H4 (cell line): ENCODE data around the gene CCDC74B. TPM values are rescaled to one million over a fixed set of nuclear protein-coding genes. Genes with fewer than 3 reads are reported as not detected.
"Not testable (repeated sequence)": the region's sequence is repeated elsewhere in the genome, so short reads cannot be mapped to it uniquely, and the experiment has no call there.

Experiments
- DNase-seq: peaks from one replicate; pipeline ENCODE4 v3.0.0-alpha.2; 2015; ENCODE audit warnings: low spot score
- total RNA-seq: library from RNA; depleted of rRNA; stranded (reverse); fragments of >200 nt; shearing (Covaris generic); gene quantifications from 2 replicates; pipeline ENCODE4 v1.2.3, GENCODE V29; 2014

CCDC74B gene
- total RNA-seq, 1 experiment from 2014 or later, result 13.7 TPM

DNA sequence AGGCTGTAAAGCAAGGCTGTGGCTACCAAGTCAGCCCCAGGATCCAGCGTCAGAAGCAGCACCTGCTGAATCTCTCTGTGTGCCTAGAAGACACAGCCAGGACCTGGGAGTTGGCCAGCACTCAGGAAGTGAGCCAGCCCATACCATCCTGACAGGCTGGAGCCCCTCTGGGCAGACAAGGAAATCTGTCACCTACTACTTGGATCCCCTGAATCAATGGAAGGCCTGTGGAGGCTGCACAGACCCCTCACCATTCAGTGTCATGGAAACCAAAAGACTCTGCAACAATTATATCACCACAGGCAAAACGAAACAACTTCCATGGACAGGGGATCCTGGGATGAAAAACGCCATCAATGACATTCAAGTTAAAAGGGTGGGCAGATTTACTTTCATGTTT, 21.7 kb upstream of the CCDC74B start:
- DNase-seq, result not testable (repeated sequence)

DNA sequence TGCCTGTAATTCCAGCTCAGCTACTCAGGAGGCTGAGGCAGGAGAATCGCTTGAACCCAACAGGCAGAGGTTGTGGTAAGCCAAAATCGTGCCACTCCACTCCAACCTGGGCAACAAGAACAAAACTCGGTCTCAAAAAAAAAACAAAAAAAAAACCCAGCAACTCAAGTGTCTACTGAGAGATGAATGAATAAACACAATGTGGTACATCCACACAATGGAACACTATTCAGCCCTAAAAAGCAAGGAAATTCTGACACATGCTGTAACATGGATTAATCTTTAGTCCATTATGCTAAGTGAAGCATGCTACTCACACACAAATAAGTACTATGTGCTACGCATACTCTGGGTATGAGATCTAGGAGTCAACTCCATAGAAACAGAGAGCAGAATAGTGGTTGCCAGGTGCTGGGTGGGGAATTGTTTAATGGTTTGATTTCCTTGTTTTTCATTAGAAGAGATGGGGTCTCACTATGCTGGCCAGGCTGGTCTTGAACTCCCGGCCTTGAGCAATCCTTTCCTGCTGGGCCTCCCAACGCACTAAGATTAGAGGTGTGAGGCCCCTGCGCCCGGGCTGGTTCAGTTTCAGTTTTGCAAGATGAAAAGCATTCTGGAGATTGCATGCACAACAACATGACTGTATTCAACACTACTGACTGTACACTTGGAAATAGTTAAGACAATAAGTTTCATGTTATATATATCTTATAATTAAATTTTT, 20.5 kb upstream of the CCDC74B start:
- DNase-seq, result no peak

DNA sequence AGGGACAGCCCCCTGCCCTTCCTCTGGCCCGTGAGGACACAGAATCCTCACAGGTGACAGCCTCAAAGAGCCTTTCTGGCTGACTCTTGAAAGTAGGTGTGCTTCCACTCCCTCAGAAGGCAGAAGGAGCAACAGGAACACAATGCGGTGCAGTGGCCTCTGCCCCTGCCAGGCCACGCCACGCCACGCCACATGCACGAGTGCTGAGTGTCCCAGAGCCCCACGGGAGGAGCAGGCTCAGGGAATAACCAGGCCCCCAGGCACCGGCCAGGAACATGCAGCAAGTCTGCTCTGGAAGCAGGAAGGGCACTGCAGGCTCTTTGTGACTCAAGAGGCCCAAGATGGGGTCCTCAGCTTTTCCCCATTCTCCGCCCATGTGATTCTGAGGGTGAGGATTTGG, 18.1 kb upstream of the CCDC74B start:
- no peak for DNase-seq

DNA sequence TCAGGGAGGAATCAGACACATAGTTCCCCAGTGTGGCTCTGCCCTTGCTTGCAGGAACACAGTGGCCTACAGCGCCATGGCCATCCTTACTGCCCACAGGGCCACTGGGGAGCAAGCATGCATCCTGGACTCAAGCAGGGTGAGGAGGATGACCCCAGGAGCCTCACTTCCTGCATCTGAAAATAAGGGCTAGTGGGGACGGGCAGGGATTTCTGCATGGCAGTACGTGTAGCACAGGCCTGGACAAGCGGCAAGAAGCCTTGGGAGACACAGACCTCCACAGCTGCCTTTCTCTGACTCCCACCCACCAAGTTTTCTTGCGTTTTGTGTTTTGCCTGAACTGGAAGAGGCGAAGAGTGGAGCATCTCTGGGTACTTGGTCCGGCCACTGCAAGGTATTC, 17.6 kb upstream of the CCDC74B start:
- DNase-seq, result not testable (repeated sequence)

DNA sequence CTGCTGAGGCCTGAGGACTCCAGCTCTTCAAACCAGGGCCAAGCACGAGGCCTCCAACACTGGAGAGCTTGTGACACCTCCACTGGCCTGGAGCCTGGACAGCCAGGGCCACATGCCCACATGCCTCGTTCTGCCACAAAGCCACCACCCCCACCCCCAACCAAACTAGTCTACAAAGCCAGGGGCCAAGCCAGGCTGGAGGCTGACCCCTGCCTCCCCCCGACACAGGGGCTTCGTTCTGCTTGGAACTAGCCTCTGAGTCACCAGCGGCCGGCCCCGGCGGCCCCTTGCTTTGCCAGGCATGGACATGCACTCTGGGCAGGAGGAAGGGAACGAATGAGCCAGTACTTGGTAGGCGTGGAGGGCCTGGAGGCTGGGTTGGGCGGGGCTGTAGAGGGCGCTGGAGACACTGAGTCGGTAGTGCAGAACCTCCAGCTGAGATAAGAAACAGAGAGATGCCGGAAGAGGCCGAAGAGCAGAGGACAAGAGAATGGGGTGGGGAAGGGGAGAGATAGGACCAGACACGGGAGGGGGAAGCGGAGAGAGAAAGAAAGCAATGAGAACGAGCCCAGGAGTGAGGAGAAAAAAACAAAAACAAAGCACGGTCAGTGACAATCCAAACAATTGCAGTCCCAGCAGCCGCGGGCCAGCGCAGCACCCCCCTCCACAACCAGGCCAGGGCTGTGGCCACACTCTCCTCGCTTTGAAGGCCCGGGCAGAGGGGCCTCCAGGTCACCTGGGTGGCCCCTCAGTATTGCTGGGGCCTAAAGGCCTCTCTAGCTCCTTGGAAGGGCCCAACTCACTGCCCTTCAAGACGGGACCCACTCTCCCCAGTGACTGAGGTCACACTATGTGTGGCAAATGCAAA, 16.2 kb upstream of the CCDC74B start:
- not testable (repeated sequence) for DNase-seq

DNA sequence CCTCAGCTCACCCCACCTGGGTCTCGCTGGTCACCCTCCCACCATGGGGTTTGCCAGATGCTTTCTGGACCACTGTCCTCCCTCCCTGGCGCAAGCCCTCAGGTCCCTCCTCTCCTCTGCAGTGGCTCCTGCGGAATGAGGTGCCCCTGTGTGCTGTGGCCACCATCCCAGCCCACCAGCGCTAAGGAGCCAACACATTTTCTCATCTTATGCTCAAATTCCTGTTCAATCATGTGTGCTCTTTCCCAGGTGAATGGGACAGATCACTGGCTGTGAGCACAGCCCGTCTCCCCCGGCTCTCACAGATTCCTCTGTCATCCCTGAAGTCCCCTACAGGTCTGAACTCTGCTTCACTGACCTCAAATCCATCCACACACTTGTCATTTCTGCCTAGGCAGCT, 15.2 kb upstream of the CCDC74B start:
- DNase-seq, result no peak

DNA sequence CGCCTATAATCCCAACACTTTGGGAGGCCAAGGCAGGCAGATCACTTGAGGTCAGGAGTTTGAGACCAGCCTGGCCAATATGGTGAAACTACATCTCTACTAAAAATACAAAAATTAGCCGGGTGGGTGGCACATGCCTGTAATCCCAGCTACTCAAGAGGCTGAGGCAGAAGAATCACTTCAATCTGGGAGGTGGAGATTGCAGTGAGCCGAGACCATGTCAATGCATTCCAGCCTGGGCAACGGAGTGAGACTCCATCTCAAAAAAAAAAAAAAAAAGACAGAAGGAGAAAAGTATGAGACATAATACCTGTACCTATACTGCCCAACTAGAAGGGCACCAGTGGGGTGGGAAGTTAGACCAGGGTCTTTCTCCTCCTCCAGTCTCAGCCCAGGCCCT, 14.5 kb upstream of the CCDC74B start:
- not testable (repeated sequence) for DNase-seq

DNA sequence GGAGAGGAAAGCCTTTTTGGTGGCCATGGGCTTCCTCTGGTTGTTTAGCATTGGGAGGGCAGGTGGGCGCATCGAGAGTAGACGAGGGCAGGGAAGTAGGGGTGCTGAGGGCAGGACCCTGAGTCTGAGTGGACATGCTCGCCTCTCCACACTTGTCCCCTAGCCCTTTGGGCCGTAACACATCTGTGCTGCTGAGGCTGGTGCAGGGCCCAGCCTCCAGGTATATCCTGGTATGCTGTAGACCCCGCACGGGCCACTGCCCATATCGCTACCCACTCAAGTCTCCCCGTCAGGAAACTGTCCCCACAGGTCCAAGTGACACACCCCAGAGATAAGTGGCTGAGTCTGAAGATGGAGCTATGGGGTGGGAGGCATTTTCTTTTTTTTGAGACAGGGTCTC, 13.7 kb upstream of the CCDC74B start:
- no peak for DNase-seq

DNA sequence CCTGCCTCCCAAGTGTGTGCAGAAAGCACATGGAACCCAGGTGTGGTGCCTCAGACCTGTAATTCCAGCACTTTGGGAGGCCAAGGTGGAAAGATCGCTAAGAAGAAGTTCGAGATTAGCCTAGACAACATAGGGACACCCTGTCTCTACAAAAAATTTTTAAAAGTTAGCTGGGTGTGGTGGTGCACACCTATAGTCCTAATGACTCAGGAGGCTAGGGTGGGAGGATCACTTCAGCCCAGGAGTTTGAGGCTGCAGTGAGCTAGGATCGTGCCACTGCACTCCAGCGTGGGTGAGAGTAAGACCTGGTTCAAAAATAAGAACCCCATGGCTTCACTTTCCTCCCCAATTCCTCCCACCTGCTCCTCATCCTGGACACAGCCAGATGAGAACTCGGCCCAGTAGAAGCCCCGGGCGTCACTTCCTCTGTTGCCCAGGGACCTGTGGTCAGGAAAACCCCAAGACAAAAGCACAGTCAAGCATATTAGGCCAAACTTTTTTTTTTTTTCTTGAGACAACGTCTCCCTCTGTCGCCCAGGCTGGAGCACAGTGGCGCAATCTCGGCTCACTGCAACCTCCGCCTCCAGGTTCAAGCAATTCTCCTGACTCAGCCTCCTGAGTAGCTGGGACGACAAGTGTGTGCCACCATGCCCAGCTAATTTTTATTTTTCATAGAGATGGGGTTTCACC, 13.1 kb upstream of the CCDC74B start:
- not testable (repeated sequence) for DNase-seq

DNA sequence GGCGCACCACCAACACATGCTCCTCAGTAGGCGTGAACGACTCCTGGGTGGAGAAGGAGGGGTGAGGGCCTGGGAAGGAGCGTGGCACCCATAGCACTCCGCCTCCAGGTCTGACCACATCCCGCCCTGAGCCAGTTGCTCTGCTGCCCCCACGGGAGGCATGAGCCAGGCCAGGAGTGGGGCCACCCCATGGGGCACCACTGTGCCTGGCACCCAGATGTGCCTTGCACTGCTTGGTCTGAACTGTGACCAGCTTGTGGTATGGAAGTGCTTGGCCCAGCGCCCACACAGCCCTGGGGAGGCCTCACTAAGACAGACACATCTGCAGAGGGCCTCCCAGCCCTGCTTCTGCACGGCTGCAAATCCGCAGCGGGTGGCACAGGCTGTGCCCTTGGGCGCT, 12.4 kb upstream of the CCDC74B start:
- DNase-seq, result not testable (repeated sequence)

DNA sequence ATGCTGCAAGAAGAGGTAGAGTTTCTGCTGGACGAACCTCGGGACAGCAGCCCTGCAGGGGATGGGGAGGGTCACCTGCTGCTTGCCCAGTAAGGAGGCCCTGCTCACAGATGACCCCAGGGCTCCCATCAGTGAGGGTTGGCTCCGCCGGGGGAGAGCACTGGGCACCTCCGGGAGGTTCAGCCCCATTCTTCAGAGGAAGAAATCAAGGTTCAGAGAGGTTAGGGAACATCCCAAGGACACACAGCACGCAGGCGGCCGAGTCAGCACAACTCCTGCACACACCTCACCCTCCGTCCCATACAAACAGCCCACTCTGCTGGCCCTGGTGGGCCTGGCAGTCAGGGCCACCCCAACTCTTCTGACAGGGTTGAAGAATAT, 11.7 kb upstream of the CCDC74B start:
- no peak for DNase-seq

DNA sequence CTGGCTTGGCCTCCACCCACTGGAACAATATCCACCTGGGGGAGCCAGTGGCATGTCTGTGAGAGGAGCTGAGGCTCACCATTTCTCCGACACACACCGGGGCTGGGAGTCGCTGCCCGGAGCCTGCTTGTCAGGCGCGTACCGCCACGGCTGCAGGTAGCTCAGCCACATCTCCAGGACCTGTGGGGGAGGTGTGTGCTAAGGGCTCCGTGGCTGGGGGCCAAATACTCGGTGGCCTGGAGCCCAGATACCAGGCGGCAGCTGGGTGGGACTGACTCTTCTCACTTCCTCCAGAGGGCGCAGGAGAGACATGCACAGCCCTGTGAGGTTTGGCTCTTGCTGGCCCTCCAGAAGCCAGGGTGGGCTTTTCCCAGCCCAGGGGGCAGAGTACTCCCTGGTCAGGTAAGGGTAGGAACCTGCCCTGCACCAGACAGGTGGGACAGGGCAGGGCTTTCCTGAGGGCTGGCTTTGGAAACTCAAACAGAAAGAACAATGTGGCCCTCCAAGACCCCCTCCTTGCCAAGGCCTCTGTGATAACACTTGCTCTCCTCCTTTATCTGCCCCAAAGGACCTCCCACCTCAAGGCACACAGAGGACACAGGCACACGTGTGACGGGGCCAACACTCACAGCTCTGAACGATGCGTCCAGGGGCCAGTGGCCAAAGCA, 11.2 kb upstream of the CCDC74B start:
- DNase-seq, result peak; percentile 58

DNA sequence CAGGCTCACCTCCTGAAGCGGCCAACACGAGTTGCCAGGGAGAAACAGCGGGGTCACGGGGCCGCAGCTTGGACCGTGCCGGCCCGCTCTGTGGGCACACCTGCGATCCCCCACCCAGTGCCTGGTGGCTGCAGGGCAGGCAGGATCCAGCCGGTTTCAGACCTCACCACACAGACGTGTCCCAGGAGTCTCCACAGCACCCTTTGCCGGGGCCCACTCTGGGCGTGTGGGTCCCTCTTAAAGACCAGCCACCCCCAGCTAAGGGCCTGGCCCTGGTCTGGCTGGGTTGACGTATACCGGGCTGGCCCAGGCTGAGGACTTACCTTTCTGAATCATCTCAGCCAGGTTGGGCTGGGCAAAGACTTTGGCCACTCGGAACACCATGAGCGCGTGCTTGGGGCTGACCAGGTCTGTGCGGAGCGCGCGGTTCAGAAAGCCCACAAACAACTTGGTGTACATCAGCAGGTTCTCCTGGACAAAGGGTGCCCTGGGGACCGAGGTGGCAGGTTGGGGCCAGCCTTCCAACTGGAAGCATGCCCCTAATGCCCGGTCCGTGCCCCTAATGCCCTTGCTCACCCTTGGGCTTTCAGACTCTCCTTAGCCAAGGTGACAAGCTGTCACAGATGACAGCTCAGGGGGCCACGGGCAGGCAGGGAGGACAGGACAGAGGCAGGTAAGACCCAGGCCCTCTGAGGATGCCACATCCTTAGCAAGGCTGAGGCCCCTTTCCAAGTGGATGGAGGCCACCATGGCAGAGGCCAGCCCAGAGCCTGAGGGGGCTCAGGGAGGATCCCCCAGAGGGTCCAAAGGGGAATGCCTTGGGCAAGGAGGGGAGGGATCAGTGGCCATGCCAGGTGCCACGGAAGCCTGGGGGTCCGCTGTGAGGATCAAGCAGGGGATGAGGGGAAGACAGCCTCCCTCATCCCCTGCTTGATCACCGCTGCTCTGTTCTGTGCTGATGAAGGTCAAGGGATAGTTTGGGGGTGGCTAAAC, 10.2 kb upstream of the CCDC74B start:
- no peak for DNase-seq

DNA sequence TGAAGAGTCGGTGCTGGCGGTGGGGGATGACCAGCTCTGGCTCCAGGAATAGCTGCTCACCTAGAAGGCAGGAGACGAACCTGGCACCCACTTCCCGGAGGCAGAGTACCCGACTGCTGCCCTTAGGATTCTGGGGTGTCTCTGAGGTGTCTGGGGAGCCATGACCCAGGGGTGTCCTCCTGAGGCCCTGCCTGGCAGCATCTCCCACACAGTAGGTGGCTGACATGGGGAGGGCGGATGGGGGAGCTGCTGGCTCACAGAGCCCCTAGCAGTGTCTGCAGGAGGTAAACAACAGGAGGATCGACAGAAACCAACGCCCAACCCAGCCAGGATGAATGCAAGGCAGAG, 9.5 kb upstream of the CCDC74B start:
- DNase-seq, result not testable (repeated sequence)

DNA sequence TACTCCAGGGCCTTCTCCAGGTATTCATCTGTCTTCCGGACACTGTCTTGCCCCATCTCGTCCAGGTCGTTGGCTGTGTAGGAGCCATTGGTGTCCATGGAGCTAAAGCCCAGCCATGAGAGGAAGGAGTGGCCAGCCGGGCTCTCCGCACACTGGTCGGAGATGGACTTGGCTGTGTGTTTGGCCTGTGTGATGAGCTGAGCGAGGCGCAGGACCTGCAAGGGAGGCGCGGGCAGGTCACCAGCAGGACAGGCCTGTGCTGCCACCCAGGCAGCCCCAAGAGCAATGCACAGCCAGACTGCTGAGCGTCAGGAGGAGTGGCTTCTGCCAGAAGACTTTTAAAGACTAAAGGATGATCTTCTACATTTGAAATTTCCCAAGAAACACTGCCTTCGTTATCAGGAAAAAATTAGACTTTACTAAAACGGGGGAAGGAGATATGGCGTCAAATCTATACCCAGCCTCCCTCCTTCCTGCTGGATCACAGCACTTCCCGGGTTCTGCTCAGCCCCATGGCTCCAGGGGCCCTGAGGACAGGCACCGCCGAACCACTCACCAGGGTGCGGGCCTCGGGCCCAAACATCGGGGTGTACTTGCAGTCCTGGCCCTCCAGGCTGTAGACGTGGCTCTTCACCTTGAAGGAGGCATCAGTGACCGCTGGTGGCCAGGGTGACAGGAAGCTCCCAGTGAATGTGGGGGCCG, 9.0 kb upstream of the CCDC74B start:
- DNase-seq, result not testable (repeated sequence)

DNA sequence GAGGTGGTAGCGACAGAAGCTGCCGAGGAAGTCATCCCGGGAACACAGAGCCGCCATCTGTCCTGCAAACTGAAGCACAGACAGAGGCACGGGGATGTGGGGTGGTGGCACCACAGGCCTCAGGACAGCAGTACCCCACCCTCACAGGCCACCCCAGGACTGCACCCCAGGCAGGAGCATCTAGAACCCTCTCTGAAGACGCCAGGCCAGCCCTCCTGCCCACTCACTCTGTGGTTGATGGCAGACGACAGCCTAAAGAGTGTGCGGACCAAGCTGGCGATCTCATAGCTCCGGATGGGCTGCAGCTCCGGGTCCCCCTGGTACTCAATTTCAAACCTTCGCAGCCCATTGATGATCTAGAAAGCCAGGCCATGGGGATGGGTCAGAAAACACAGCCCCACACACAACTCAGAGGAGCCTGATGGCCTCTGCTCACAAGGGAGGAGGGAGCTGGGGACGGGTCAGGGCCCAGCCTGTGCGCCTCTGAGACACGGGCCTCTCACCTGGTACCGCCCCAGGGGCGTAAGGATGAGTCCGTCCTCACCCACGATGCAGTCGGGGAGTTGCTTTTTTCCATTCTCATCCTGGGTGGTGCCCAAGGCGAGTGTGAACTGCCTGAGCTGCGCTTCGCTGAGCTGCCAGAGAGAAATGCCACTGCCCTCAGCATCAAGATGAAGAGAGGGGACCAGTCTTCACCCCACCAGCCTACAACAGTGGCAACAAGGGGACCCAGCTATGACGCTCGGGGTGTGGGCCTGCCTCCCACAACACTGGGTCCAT, 8.1 kb upstream of the CCDC74B start:
- no peak for DNase-seq

DNA sequence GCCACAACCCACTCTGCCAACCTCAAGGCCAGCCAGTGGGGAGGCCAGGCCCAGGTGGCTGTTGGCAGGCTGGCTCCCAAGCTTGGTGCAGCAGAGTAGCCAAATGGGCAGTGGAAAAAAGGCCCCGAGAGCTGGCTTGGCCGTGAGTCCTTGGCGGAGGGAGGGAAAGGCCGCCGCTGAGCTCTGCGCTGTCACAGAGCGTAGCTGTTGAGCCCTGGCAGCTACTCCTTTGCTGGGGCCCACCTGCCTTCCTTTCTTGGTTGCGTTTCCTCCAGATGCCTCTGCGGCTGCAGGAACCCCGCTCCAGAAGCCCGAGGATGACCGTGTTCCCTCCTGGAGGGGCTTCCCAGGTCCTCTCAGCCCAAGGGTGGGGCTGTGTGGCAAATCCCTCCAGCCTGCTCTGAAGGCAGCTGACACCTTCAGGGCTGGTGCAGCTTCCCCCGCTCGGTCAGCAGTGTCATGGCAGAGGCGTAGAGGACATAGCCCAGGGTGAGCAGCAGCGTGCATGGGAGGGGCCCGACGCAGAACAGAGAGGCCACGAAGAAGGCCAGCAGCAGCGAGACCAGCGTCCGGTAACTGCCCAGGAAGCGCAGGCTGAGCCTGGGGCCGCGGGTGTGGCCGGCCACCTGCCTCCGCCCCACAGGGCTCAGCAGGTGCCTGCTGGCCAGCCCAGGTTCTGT, 7.4 kb upstream of the CCDC74B start:
- DNase-seq, result not testable (repeated sequence)

DNA sequence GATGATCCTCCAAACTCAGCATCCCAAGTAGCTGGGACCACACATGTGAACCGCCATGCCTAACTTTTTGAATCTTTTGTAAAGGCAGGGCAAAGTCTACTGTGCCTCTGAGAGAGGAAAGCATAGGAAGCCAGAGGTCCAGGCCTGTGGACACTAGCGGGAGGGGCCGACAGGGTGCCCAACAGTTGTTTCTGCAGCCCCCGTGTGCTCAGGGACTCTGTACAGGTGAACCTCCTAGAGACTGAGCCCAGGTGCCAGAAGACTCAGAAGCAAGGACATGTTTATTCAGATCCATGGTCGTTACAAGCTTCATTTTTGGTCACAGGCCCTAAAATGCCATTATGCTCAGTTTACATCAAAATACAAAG, 6.2 kb upstream of the CCDC74B start:
- DNase-seq, result not testable (repeated sequence)
